GM12878 (cell line): ENCODE results near the gene RASAL1.

Source experiments
- CEBPB ChIP-seq, 2 experiments: fragments of 150-350 bp in 1 of 2; IDR thresholded peaks; 2 replicates each; pipeline ENCODE4 v1.6.1; 2012 to 2014; ENCODE audit warnings: low read depth in 2 of 2, low read length in 2 of 2, borderline replicate concordance in 1 of 2, inconsistent platforms in 1 of 2
- FOXM1 ChIP-seq: IDR thresholded peaks from 2 replicates; pipeline ENCODE4 v1.6.1; 2012; ENCODE audit warnings: low read depth, mild to moderate bottlenecking, inconsistent platforms, low read length, moderate library complexity
- MLLT1 ChIP-seq: fragments of 450-650 bp; IDR thresholded peaks from 2 replicates; pipeline ENCODE4 v1.6.1; 2016; ENCODE audit warnings: mild to moderate bottlenecking

- TF ChIP-seq CEBPB (IDR thresholded peaks at IDR 0.05; ENCODE audit: borderline replicate concordance in 1 of 2, low read depth in 2 of 2, low read length in 2 of 2) (no peak), MLLT1 (peak; percentile 97), FOXM1 (no peak)
Observed at GRCh38 chr12:113089839-113090238, 45.7 kb downstream of the RASAL1 start.
